GM12865 (cell line): ENCODE results near the gene WBP2NL.

Source experiments
- DNase-seq: peaks from one replicate; pipeline ENCODE4 v3.0.0; 2010; ENCODE audit warnings: low read depth
- H3K4me3 ChIP-seq: 2 replicates; pipeline ENCODE4 v1.5.1; 2011; ENCODE audit warnings: mild to moderate bottlenecking, low read depth, low read length, control low read depth
- TF ChIP-seq, protein P1 (sequence below): IDR thresholded peaks from 2 replicates; pipeline ENCODE4 v1.5.1; 2011; ENCODE audit warnings: low read length, control low read depth, low read depth, inconsistent platforms; ENCODE audit not compliant: insufficient read depth; ENCODE audit errors: missing control alignments

Gene WBP2NL

DNA sequence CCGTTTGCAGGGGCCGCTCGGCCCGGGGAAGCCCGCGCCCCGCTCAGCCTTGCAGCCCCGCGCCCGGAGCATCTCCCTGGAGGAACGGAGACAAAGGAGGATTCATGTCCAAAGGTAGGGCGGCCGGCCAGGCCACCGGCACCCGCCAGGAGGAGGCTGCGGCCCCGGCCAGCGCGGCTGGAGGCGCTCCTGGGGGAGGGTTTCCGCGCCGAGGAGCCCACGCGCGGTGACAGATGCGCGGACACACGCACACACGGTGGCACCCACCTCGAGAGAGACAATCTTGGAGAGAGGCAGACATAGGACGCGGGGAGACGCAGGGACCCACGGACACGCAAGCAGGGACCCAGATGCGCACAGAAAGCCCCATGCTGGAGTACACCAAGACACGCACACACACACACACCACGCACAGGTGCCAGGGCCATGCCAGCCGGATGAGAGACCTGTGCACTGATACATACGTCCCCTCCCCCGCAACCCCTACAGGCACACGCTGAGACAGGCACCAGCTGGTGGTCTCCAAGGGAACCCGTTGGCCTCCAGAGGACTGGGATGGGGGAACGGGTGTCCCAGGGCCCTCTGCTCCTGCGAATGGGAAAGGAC is 21.5 kb upstream of the WBP2NL start:
- TF ChIP-seq, protein P1, sequence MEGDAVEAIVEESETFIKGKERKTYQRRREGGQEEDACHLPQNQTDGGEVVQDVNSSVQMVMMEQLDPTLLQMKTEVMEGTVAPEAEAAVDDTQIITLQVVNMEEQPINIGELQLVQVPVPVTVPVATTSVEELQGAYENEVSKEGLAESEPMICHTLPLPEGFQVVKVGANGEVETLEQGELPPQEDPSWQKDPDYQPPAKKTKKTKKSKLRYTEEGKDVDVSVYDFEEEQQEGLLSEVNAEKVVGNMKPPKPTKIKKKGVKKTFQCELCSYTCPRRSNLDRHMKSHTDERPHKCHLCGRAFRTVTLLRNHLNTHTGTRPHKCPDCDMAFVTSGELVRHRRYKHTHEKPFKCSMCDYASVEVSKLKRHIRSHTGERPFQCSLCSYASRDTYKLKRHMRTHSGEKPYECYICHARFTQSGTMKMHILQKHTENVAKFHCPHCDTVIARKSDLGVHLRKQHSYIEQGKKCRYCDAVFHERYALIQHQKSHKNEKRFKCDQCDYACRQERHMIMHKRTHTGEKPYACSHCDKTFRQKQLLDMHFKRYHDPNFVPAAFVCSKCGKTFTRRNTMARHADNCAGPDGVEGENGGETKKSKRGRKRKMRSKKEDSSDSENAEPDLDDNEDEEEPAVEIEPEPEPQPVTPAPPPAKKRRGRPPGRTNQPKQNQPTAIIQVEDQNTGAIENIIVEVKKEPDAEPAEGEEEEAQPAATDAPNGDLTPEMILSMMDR, result no peak
- DNase-seq, result peak; percentile 29
- peak overlapping the region; percentile 41 for H3K4me3 ChIP-seq

DNA sequence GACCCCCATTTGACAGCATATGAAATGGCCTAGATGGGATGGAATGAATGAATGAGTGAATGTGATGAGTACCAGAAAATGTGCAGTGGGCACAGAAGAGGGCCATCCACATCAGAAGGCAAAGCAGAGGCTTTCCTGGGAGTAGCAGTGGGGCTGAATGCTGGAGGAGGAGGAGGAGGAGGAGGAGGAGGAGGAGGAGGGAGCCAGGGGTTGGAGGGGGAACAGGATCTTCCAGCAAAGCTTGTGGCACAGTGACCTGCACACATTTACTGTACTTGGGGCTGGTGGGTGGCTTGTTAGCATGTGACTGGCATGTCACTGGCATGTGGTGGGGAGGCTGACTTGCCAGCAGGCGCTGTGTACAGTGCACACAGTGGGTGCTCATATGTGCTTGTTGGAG is 19.9 kb upstream of the WBP2NL start:
- TF ChIP-seq, protein P1, result no peak
- H3K4me3 ChIP-seq, result no peak overlapping the region
- DNase-seq, result no peak

DNA sequence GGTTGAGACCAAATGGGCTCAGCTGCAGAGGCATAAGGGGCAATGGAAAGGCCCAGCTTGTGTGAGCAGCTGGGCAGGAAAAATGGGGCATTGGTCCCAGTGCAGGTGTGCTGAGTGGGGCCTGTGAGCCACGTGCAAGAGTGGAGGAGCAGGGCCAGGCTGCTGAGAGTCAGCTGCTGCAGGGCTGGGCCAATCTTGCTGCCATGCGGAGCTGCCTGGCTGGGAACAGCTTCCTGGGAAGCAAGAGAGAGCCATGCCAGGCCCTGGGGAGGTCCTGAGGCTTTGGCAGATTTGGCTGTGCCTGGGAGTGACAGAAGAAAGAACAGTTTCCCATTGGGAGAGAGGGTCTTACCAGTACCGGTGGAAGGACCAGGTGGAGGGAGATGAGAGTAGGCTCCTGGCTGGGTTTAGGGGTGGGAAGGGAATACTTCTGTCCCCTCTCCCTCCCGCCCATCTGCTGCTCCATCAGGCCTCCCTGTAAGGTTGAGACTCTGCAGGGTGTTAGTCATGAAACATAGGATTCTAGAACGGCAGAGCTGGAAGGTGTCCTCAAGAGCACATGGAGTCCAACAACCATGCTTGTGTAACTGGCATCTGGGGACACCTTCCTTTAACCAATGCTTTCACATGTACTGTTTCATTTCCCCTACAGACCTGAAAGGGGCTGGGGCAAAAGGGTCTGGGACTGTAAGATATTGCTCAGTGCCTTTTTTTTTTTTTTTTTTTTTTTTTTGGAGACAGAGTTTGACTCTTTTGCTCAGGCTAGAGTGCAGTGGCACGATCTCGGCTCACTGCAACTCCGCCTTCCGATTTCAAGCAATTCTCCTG is 19.0 kb upstream of the WBP2NL start:
- TF ChIP-seq, protein P1, result no peak
- H3K4me3 ChIP-seq, result no peak overlapping the region
- peak; percentile 51 for DNase-seq

DNA sequence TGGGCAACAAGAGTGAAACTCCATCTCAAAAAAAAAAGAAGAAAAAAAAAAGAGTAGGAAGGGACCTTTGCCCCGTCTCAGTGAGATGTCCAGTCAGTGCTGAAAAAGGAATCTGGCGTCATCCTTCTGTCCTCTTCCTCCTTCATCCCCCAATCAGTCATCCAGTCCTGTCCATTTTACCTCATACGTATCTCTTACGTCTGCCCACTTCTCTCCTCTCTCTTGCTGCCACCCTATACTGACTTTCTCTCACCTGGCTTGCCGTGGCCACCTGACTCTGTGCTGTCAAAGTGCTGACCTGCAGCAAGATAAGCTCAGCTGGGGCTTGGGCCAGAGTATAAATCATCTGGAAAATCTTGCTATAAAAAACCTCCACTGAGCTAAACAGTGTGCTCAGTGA is 15.7 kb upstream of the WBP2NL start:
- H3K4me3 ChIP-seq, result no peak overlapping the region
- TF ChIP-seq, protein P1, result no peak
- DNase-seq, result no peak

DNA sequence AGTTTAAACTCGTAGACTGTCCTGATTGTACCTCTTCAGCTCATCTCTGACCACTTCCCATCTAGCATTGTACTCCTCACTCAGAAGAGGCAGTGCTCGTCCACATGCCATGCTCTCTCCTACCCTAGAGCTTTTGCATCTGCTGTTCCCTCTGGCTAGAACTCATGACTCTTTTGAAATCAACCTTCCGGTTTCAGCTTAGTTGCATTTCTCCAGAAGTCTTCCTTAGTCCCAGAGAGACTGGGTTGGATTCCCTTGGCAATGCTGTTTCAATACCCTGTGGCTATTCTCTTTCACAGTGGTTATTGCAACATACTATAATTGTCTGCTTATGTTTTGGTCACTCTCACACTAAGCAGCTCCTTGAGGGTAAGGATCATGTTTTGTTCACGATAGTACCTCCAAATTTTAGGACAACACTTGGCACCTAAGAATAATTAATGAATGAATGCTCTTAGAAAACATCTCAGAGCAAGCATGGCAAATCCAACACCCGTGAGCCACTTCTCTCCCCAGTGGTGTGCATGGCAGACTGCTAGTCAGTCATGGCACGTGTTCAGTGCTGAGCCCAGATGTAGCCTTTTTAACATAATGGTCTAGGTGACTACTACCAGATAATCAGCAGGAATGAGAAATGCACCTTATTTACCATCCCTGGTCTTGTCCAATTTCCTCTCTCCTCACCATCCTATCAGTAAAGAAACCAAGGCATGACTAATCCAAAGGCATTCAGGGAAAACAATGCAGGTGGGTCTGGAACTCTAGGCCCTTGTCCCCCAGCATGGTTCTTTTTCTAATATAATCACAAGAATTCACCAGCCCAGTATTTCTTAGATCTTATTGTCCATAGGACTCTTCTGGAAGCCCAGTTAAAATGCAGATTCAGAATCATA is 14.8 kb upstream of the WBP2NL start:
- no peak for DNase-seq
- TF ChIP-seq, protein P1, result no peak

DNA sequence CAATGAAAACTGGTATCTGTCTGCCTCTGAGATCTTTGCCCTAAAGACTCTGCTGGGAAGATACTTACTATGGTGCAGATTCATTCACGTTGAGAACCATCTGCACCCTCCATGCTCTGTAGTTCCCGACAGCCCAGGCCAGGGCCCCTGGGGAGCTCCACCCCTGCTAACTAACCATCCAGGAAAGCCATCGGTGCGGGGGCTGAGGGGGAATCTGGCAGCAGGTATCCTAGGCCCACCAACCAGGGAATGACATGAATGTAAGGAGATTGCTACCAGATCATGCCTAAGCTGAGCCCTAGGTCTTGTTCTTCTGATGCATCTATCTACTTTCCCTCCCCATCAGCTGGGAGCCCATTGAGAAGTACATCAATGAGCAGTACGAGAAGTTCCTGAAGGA is 11.3 kb upstream of the WBP2NL start:
- TF ChIP-seq, protein P1, result no peak
- no peak overlapping the region for H3K4me3 ChIP-seq
- DNase-seq, result no peak

More for the DNA sequence above, 14.8 kb upstream of the WBP2NL start:
- no peak overlapping the region for H3K4me3 ChIP-seq
